GM19328 (cell line): ENCODE results near the gene EDEM3.
"Not testable (repeated sequence)": the region's sequence is repeated elsewhere in the genome, so short reads cannot be mapped to it uniquely, and the experiment has no call there.

Source experiments
- ATAC-seq: cut with Tn5 transposase; IDR thresholded peaks from one replicate; pipeline ENCODE4 v1.9.1; 2021; ENCODE audit warnings: mild to moderate bottlenecking, moderate library complexity; ENCODE audit not compliant: unreplicated experiment

EDEM3 gene

GRCh38 chr1:184754476-184755225 is at the start of gene EDEM3:
TSS of gene EDEM3 (minus strand) at chr1:184754858. CDS start at chr1:184754646, 212 bp downstream.
- peak; percentile 95 for ATAC-seq

GRCh38 chr1:184804220-184804619 is 49.6 kb upstream of the EDEM3 start:
- no peak for ATAC-seq

GRCh38 chr1:184803180-184803492 is 48.5 kb upstream of the EDEM3 start:
- no peak for ATAC-seq

- ATAC-seq, result no peak
Observed at GRCh38 chr1:184802354-184803179, 47.9 kb upstream of the EDEM3 start.

- ATAC-seq, result no peak
Observed at GRCh38 chr1:184801503-184801902, 46.8 kb upstream of the EDEM3 start.

GRCh38 chr1:184800876-184801275 is 46.2 kb upstream of the EDEM3 start:
- ATAC-seq, result no peak

- no peak for ATAC-seq
Observed at GRCh38 chr1:184793967-184794366, 39.3 kb upstream of the EDEM3 start.

GRCh38 chr1:184792450-184792969 is 37.9 kb upstream of the EDEM3 start:
- ATAC-seq, result no peak

GRCh38 chr1:184791550-184791900 is 36.9 kb upstream of the EDEM3 start:
- ATAC-seq, result no peak

GRCh38 chr1:184790642-184791549 is 36.2 kb upstream of the EDEM3 start:
- no peak for ATAC-seq

GRCh38 chr1:184789884-184790283 is 35.2 kb upstream of the EDEM3 start:
- no peak for ATAC-seq

GRCh38 chr1:184788970-184789369 is 34.3 kb upstream of the EDEM3 start:
- no peak for ATAC-seq

- ATAC-seq, result no peak
Observed at GRCh38 chr1:184785529-184785928, 30.9 kb upstream of the EDEM3 start.

- ATAC-seq, result not testable (repeated sequence)
Observed at GRCh38 chr1:184783723-184784122, 29.1 kb upstream of the EDEM3 start.

- no peak for ATAC-seq
Observed at GRCh38 chr1:184781941-184782340, 27.3 kb upstream of the EDEM3 start.

GRCh38 chr1:184775885-184776284 is 21.2 kb upstream of the EDEM3 start:
- no peak for ATAC-seq

GRCh38 chr1:184775329-184775728 is 20.7 kb upstream of the EDEM3 start:
- ATAC-seq, result no peak

GRCh38 chr1:184773762-184774320 is 19.2 kb upstream of the EDEM3 start:
- no peak for ATAC-seq

- no peak for ATAC-seq
Observed at GRCh38 chr1:184771190-184771691, 16.6 kb upstream of the EDEM3 start.

- ATAC-seq, result no peak
Observed at GRCh38 chr1:184770181-184770979, 15.7 kb upstream of the EDEM3 start.
